Activated CD8-positive, alpha-beta T cell treated with anti-CD3 and anti-CD28 coated beads for 36 hours (primary cell): Measurements from ENCODE around the gene ETHE1. TPM values are rescaled to one million over a fixed set of nuclear protein-coding genes. Genes with fewer than 3 reads are reported as not detected.

ENCODE experiments used
- ATAC-seq: fragments of 200-7000 bp; cut with Tn5 transposase; one replicate; pipeline ENCODE4 v1.10.0; 2021; ENCODE audit warnings: mild to moderate bottlenecking, moderate library complexity
- CTCF ChIA-PET: fragments of 350-600 bp; sonication (Branson Sonifier 250); formaldehyde crosslinking; loops from one replicate; lab custom pipeline; 2021; ENCODE audit warnings: antibody characterized with exemption; lab: Charles Lee
- POLR2A ChIA-PET: fragments of 350-600 bp; sonication (Branson Sonifier 250); formaldehyde crosslinking; loops from one replicate; lab custom pipeline; 2021; ENCODE audit warnings: antibody characterized with exemption; lab: Charles Lee
- DNase-seq: peaks from one replicate; pipeline ENCODE4 v3.0.0-alpha.2; 2020
- H3K27ac Mint-ChIP-seq: one replicate; pipeline ENCODE4 v1.8.0; 2021; ENCODE audit warnings: mild to moderate bottlenecking, mixed read lengths
- H3K27me3 Mint-ChIP-seq: one replicate; pipeline ENCODE4 v1.8.0; 2021; ENCODE audit warnings: mixed read lengths
- H3K36me3 Mint-ChIP-seq: one replicate; pipeline ENCODE4 v1.8.0; 2021; ENCODE audit warnings: low read depth, mixed read lengths
- H3K4me1 Mint-ChIP-seq: one replicate; pipeline ENCODE4 v1.8.0; 2021; ENCODE audit warnings: low read depth, mixed read lengths
- H3K4me3 Mint-ChIP-seq: one replicate; pipeline ENCODE4 v1.8.0; 2021; ENCODE audit warnings: mild to moderate bottlenecking, moderate library complexity, mixed read lengths
- H3K9me3 Mint-ChIP-seq: one replicate; pipeline ENCODE4 v1.8.0; 2021; ENCODE audit warnings: mixed read lengths
- intact Hi-C: fragments of 100-400 bp; cut with micrococcal nuclease; formaldehyde crosslinking; loops from one replicate; pipeline ENCODE4 v1.10.0; 2022
- total RNA-seq, 2 experiments: library from RNA; stranded (reverse); gene quantifications; one replicate each; pipeline ENCODE4 v1.2.3, GENCODE V29; 2021
- TF ChIP-seq, protein P1 (sequence below): fragments of 200-600 bp; IDR thresholded peaks from one replicate; pipeline ENCODE4 v1.8.0; 2022; ENCODE audit warnings: antibody characterized with exemption, mild to moderate bottlenecking

ETHE1 gene
- total RNA-seq, 2 experiments from 2014 or later: 50.9 to 57.1 TPM

DNA sequence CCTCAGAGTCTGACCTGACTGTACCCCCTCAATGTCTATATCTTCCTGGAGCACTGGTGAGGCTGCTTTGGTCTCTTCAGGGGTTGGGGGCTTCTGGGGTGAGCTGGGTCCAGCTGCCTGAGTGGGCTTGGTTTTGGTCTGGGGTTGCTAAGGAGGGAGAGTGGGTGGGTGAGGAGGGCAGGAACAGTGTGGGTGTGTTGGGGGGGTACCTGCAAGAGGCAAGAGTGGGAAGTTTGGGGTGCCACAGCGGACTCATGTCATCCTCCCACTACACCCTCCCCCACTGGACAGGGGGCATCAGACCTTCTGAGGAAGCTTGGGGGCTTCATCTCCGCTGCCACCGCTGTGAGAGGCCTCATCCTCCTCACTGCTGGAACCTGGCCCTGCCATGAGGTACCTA, 19.6 kb upstream of the ETHE1 start:
- ATAC-seq: no peak
- Mint-ChIP-seq H3K4me1 (no peaks in the 10 kb centered on the region), H3K27ac (no peak overlapping the region), H3K9me3 (no peaks in the 10 kb centered on the region), H3K36me3 (peaks cover 14% of the 10 kb centered on the region), H3K27me3 (no peaks in the 10 kb centered on the region), H3K4me3 (no peak overlapping the region)
- TF ChIP-seq, protein P1, sequence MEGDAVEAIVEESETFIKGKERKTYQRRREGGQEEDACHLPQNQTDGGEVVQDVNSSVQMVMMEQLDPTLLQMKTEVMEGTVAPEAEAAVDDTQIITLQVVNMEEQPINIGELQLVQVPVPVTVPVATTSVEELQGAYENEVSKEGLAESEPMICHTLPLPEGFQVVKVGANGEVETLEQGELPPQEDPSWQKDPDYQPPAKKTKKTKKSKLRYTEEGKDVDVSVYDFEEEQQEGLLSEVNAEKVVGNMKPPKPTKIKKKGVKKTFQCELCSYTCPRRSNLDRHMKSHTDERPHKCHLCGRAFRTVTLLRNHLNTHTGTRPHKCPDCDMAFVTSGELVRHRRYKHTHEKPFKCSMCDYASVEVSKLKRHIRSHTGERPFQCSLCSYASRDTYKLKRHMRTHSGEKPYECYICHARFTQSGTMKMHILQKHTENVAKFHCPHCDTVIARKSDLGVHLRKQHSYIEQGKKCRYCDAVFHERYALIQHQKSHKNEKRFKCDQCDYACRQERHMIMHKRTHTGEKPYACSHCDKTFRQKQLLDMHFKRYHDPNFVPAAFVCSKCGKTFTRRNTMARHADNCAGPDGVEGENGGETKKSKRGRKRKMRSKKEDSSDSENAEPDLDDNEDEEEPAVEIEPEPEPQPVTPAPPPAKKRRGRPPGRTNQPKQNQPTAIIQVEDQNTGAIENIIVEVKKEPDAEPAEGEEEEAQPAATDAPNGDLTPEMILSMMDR: no peak
- DNase-seq: no peak
- ChIA-PET CTCF (interaction anchor here (1.2 kb wide), 1 partner anchor 9 kb away, joined by 4 read pairs; no protein-coding TSS in a partner anchor), POLR2A (interaction anchor here (0.6 kb wide), 1 partner anchor 13 kb away, joined by 3 read pairs; no protein-coding TSS in a partner anchor)
- intact Hi-C loops: no loop called here

GRCh38 chr19:43545981-43546380, 19.0 kb upstream of the ETHE1 start:
- Mint-ChIP-seq H3K27me3 (no peaks in the 10 kb centered on the region), H3K36me3 (peaks cover 13% of the 10 kb centered on the region), H3K9me3 (no peaks in the 10 kb centered on the region), H3K4me3 (no peak overlapping the region), H3K27ac (no peak overlapping the region), H3K4me1 (no peaks in the 10 kb centered on the region)
- ATAC-seq (no peak), DNase-seq (no peak)
- POLR2A ChIA-PET: no interaction called here
- intact Hi-C loops: no loop called here
- TF ChIP-seq, protein P1: no peak
- CTCF ChIA-PET: interaction anchor here (1.2 to 1.9 kb wide), 2 partner anchors 9 kb away, joined by 4 to 9 read pairs; no protein-coding TSS in a partner anchor

DNA sequence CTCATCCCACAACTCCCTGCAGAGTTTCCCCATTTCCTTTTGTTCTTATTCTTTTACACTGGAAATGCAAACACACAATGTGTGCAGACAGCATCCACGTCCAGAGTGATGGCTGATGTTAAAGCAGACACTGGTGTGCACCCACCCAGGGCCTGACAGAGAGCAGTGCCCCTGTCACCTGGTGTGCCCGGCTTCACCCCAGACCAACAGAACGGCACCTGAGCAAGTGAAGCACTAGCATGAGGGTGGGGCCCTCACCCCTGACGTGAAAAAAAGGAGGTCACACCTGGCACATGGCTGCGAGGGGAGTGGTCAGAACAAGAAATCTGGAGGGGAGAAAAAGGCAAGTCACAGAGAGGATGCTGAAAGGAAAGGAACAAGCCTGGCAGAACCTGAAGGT, 18.3 kb upstream of the ETHE1 start:
- peaks cover 15% of the 10 kb centered on the region for H3K36me3 Mint-ChIP-seq
- H3K4me3 Mint-ChIP-seq: no peak overlapping the region
- no peaks in the 10 kb centered on the region for H3K27me3 Mint-ChIP-seq
- POLR2A ChIA-PET: no interaction called here
- no peaks in the 10 kb centered on the region for H3K9me3 Mint-ChIP-seq
- TF ChIP-seq, protein P1: no peak
- H3K4me1 Mint-ChIP-seq: no peaks in the 10 kb centered on the region
- CTCF ChIA-PET: interaction anchor here (1.9 kb wide), 1 partner anchor 10 kb away, joined by 9 read pairs; no protein-coding TSS in a partner anchor
- ATAC-seq (no peak), DNase-seq (no peak)
- intact Hi-C loops: no loop called here
- peak overlapping the region; percentile 55 for H3K27ac Mint-ChIP-seq

DNA sequence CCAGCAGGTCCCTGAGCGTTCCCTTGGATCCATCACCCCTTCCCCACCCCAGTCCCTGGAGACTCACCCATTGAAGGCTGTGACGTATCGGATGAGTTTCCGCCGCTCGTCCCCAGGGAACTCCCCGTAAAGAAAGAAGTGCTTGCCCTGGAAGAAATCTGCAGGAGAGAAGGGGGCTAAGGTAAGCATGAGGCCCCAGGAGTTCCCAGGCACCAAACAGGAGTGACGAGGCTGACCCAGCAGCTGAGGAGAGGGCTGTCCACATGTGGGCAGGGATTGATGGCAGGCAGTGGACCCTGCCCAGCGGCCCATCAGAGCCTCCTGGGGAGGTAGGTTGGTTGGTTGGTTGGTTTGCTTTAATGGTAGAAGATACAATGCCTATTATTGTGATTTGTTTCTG, 17.1 kb upstream of the ETHE1 start:
- intact Hi-C loops: no loop called here
- no peak overlapping the region for H3K4me3 Mint-ChIP-seq
- ChIA-PET POLR2A (no interaction called here), CTCF (interaction anchor here (1.4 to 1.9 kb wide), 2 partner anchors 11 to 16 kb away, joined by 3 to 9 read pairs; no protein-coding TSS in a partner anchor)
- DNase-seq (no peak), ATAC-seq (no peak)
- no peak overlapping the region for H3K27ac Mint-ChIP-seq
- no peaks in the 10 kb centered on the region for H3K4me1 Mint-ChIP-seq
- H3K36me3 Mint-ChIP-seq: peaks cover 23% of the 10 kb centered on the region
- H3K9me3 Mint-ChIP-seq: peaks cover 3% of the 10 kb centered on the region
- no peaks in the 10 kb centered on the region for H3K27me3 Mint-ChIP-seq
- TF ChIP-seq, protein P1: no peak

DNA sequence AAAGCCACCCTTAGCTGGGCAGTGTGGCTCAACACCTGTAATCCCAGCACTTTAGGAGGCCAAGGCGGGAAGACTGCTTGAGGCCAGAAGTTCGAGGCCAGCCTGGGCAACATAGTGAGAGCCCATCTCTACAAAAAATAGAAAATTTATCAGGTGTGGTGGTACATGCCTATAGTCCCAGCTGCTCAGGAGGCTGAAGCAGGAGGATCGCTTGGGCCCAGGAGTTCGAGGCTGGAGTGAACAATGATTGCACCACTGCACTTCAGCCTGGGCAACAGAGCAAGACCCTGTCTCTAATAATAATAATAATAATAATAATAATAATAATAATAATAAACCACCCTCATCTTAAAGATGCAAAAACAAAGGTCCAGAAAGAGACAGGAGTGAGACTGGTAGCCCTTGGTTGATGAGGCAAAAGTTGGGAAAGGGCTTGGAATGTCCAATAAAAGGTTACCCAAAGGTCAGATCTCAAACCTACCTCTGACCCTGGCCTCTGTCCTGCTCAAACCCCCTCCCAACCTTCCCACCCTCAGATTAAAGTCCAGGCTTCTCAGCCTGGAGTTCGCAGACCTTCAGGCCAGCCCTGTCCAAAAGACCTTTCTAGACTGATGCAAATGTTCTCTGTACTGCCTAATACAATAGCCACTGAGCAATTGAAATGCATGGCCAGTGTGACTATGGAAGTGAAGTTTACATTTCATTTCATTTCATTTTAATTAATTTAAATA, 15.1 kb upstream of the ETHE1 start:
- ChIA-PET CTCF (interaction anchor here (1.9 kb wide), 1 partner anchor 13 kb away, joined by 8 read pairs; no protein-coding TSS in a partner anchor), POLR2A (interaction anchor here (1.3 kb wide), 1 partner anchor 11 kb away, joined by 3 read pairs; no protein-coding TSS in a partner anchor)
- TF ChIP-seq, protein P1: no peak
- Mint-ChIP-seq H3K27me3 (no peaks in the 10 kb centered on the region), H3K4me1 (no peaks in the 10 kb centered on the region), H3K36me3 (peaks cover 38% of the 10 kb centered on the region), H3K27ac (no peak overlapping the region), H3K4me3 (no peak overlapping the region), H3K9me3 (peaks cover 3% of the 10 kb centered on the region)
- no peak for DNase-seq
- intact Hi-C loops: no loop called here
- ATAC-seq: no peak
